ENCODE data around the gene CAST.

CAST gene

GRCh38 chr5:96645091-96645490 is 17.1 kb upstream of the CAST start:
- Histone ChIP-seq H3F3A (ENCODE audit: insufficient read depth) (no peaks in the 10 kb centered on the region), H3K4me2 (ENCODE audit: low read depth, low read length, poor library complexity, severe bottlenecking) (no peak overlapping the region), H3K27ac (ENCODE audit: low read depth, low read length) (no peak overlapping the region), H3K9ac (ENCODE audit: low read length) (no peak overlapping the region), H3K9me2 (replicated peaks; ENCODE audit: insufficient read depth, low read length) (no peaks in the 10 kb centered on the region), H3K79me2 (ENCODE audit: insufficient read depth, low read length) (no peaks in the 10 kb centered on the region), H3K27me3 (ENCODE audit: low read length) (no peaks in the 10 kb centered on the region), H3K36me3 (ENCODE audit: low read length) (no peaks in the 10 kb centered on the region), H3K9me3 (ENCODE audit: insufficient read depth, low read length) (no peaks in the 10 kb centered on the region), H3K4me3 (ENCODE audit: insufficient read depth, low read length, poor library complexity, severe bottlenecking) (no peak overlapping the region), H4K20me1 (ENCODE audit: low read depth, low read length) (no peaks in the 10 kb centered on the region), H2AFZ (ENCODE audit: low read depth, low read length, severe bottlenecking) (no peak overlapping the region)
- TF ChIP-seq EZH2phosphoT487 (conservative IDR thresholded peaks at IDR 0.05; ENCODE audit: low read length) = no peak
- no peak for TF ChIP-seq CTCF (IDR thresholded peaks at IDR 0.05; ENCODE audit: insufficient read depth, low read length, poor library complexity, severe bottlenecking)

DNA sequence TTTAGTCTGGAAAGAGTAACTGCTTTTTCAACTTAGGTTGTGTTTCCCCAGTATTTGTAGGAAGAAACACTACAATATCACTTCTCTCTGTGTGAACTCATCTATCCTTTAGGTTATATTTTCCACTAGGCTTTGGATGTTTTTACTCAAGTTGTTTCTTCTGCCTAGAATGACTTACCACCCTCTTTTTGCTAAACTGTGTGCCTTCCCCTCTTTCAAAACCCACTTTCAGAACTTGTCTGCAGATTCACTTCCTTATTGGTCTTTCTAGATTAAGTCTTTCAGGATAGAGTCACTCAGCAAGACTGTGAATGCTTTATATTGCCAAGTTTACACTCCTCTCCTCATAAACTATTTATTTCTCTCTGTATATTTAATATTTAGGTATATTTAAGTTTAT is 14.2 kb upstream of the CAST start:
- Histone ChIP-seq H3K9me3 (ENCODE audit: insufficient read depth, low read length) (no peaks in the 10 kb centered on the region), H3K36me3 (ENCODE audit: low read length) (no peaks in the 10 kb centered on the region), H3K9ac (ENCODE audit: low read length) (no peak overlapping the region), H3F3A (ENCODE audit: insufficient read depth) (no peaks in the 10 kb centered on the region), H3K79me2 (ENCODE audit: insufficient read depth, low read length) (no peaks in the 10 kb centered on the region), H3K4me3 (ENCODE audit: insufficient read depth, low read length, poor library complexity, severe bottlenecking) (no peak overlapping the region), H3K9me2 (replicated peaks; ENCODE audit: insufficient read depth, low read length) (no peaks in the 10 kb centered on the region), H2AFZ (ENCODE audit: low read depth, low read length, severe bottlenecking) (no peak overlapping the region), H3K27me3 (ENCODE audit: low read length) (no peaks in the 10 kb centered on the region), H4K20me1 (ENCODE audit: low read depth, low read length) (no peaks in the 10 kb centered on the region), H3K4me2 (ENCODE audit: low read depth, low read length, poor library complexity, severe bottlenecking) (no peak overlapping the region), H3K27ac (ENCODE audit: low read depth, low read length) (no peak overlapping the region)
- TF ChIP-seq CTCF (IDR thresholded peaks at IDR 0.05; ENCODE audit: insufficient read depth, low read length, poor library complexity, severe bottlenecking) = no peak
- no peak for TF ChIP-seq EZH2phosphoT487 (conservative IDR thresholded peaks at IDR 0.05; ENCODE audit: low read length)

GRCh38 chr5:96648593-96648992 is 13.6 kb upstream of the CAST start:
- TF ChIP-seq EZH2phosphoT487 (conservative IDR thresholded peaks at IDR 0.05; ENCODE audit: low read length) = no peak
- no peak for TF ChIP-seq CTCF (IDR thresholded peaks at IDR 0.05; ENCODE audit: insufficient read depth, low read length, poor library complexity, severe bottlenecking)

More at GRCh38 chr5:96648593-96648992, 13.6 kb upstream of the CAST start:
- Histone ChIP-seq H3K4me2 (ENCODE audit: low read depth, low read length, poor library complexity, severe bottlenecking) (no peak overlapping the region), H3K79me2 (ENCODE audit: insufficient read depth, low read length) (no peaks in the 10 kb centered on the region), H2AFZ (ENCODE audit: low read depth, low read length, severe bottlenecking) (no peak overlapping the region), H3K4me3 (ENCODE audit: insufficient read depth, low read length, poor library complexity, severe bottlenecking) (no peak overlapping the region), H3F3A (ENCODE audit: insufficient read depth) (no peaks in the 10 kb centered on the region), H3K36me3 (ENCODE audit: low read length) (no peaks in the 10 kb centered on the region), H3K27me3 (ENCODE audit: low read length) (no peaks in the 10 kb centered on the region), H3K9ac (ENCODE audit: low read length) (no peak overlapping the region), H3K9me3 (ENCODE audit: insufficient read depth, low read length) (no peaks in the 10 kb centered on the region), H3K9me2 (replicated peaks; ENCODE audit: insufficient read depth, low read length) (no peaks in the 10 kb centered on the region), H3K27ac (ENCODE audit: low read depth, low read length) (no peak overlapping the region), H4K20me1 (ENCODE audit: low read depth, low read length) (no peaks in the 10 kb centered on the region)

Measured in SU-DHL-6 (cell line).